ENCODE measurements around the gene MLXIP.

DNA sequence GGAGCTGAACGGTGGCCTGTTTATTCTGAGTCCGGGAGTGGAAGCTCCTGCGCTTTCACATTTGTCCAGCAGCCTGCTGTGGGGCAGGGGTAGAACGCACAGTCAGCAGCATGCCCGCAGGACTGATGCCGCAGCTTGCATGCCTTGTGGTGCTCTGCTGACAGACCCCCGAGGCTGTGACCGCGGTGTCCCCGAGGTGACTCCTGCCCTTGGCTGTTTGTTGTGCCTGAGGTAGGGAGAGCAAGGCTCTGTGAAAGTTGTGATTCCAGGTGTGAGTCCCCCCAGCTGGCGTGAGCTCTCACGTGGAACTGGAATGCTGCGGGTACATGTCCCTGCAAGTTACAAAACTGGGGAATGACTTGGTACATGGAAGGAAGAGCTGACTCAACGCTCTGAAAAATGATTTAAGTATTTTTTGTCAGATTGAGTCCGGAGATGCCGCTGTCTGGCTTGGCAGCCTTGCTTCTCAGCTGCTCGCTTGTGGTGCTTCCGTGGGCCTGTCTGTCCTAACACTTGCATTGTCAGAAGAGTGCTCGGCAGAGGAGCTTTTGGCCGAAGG lies 18.1 kb downstream of the MLXIP start:
- TF ChIP-seq, protein P1, sequence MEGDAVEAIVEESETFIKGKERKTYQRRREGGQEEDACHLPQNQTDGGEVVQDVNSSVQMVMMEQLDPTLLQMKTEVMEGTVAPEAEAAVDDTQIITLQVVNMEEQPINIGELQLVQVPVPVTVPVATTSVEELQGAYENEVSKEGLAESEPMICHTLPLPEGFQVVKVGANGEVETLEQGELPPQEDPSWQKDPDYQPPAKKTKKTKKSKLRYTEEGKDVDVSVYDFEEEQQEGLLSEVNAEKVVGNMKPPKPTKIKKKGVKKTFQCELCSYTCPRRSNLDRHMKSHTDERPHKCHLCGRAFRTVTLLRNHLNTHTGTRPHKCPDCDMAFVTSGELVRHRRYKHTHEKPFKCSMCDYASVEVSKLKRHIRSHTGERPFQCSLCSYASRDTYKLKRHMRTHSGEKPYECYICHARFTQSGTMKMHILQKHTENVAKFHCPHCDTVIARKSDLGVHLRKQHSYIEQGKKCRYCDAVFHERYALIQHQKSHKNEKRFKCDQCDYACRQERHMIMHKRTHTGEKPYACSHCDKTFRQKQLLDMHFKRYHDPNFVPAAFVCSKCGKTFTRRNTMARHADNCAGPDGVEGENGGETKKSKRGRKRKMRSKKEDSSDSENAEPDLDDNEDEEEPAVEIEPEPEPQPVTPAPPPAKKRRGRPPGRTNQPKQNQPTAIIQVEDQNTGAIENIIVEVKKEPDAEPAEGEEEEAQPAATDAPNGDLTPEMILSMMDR (conservative IDR thresholded peaks at IDR 0.05; ENCODE audit: low read length) = no peak
- no peak for TF ChIP-seq EZH2phosphoT487 (IDR thresholded peaks at IDR 0.05; ENCODE audit: borderline replicate concordance, low read depth, low read length)

Measured in OCI-LY7 (cell line).